KMS-11 (cell line): ENCODE measurements around the gene THSD7A.

Experiments
- H2AFZ ChIP-seq: fragments of 200-600 bp; sonication (generic); 2 replicates; pipeline ENCODE4 v1.6.1; 2016; ENCODE audit warnings: antibody characterized with exemption, mixed run types, low read depth
- H3K27ac ChIP-seq: fragments of 200-600 bp; sonication (generic); 2 replicates; pipeline ENCODE4 v1.6.1; 2016; ENCODE audit warnings: mild to moderate bottlenecking, mixed run types
- H3K27me3 ChIP-seq: fragments of 200-600 bp; sonication (generic); 2 replicates; pipeline ENCODE4 v1.6.1; 2017; ENCODE audit warnings: mild to moderate bottlenecking, low read depth, mixed run types, moderate library complexity; ENCODE audit not compliant: insufficient read depth
- H3K36me3 ChIP-seq: fragments of 200-600 bp; sonication (generic); 2 replicates; pipeline ENCODE4 v1.6.1; 2017; ENCODE audit warnings: mild to moderate bottlenecking, mixed run types; ENCODE audit not compliant: insufficient read depth
- H3K4me1 ChIP-seq: fragments of 200-600 bp; sonication (generic); 2 replicates; pipeline ENCODE4 v1.6.1; 2016; ENCODE audit warnings: mild to moderate bottlenecking, low read depth, mixed run types; ENCODE audit not compliant: poor library complexity, severe bottlenecking
- H3K4me2 ChIP-seq: fragments of 200-600 bp; sonication (generic); 2 replicates; pipeline ENCODE4 v1.7.0; 2016; ENCODE audit warnings: mild to moderate bottlenecking, mixed run types
- H3K4me3 ChIP-seq: fragments of 200-600 bp; sonication (generic); IDR thresholded peaks from 2 replicates; pipeline ENCODE4 v1.6.1; 2017; ENCODE audit warnings: low read depth, low read length, mixed read lengths; ENCODE audit not compliant: insufficient read depth
- H3K79me2 ChIP-seq: fragments of 200-600 bp; sonication (generic); 2 replicates; pipeline ENCODE4 v1.6.1; 2016; ENCODE audit warnings: low read depth, mixed run types; ENCODE audit not compliant: insufficient read depth
- H3K9ac ChIP-seq: fragments of 200-600 bp; sonication (generic); 2 replicates; pipeline ENCODE4 v1.6.1; 2016; ENCODE audit warnings: mild to moderate bottlenecking, mixed run types
- H4K20me1 ChIP-seq: fragments of 200-600 bp; sonication (generic); 2 replicates; pipeline ENCODE4 v1.6.1; 2016; ENCODE audit warnings: mild to moderate bottlenecking, mixed run types; ENCODE audit not compliant: insufficient read depth
- TF ChIP-seq, protein P1 (sequence below): fragments of 200-600 bp; sonication (generic); conservative IDR thresholded peaks from 2 replicates; pipeline ENCODE4 v1.6.1; 2017; ENCODE audit warnings: low read depth, mild to moderate bottlenecking, antibody characterized with exemption, low read length, moderate library complexity, mixed read lengths

The THSD7A gene

DNA sequence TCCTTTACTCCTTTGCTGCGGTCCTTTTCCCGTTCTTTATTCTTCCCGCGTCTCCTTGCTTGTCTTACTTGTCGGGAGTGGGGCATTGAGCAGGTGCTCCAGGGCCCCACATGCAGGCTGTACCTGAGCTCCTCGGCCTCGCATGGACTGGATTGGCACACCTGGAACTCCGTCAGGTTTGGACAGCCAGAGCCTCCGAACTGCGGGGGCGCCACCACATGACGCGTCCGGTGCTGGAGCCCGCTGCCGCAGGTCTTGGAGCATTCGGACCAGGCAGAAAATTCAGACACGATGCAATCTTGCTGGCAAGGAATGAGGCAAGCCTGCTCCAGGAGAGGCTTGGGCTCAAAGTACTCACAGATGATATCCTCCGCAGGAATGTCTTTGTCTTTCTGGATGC is 195.7 kb downstream of the THSD7A start:
- TF ChIP-seq, protein P1, sequence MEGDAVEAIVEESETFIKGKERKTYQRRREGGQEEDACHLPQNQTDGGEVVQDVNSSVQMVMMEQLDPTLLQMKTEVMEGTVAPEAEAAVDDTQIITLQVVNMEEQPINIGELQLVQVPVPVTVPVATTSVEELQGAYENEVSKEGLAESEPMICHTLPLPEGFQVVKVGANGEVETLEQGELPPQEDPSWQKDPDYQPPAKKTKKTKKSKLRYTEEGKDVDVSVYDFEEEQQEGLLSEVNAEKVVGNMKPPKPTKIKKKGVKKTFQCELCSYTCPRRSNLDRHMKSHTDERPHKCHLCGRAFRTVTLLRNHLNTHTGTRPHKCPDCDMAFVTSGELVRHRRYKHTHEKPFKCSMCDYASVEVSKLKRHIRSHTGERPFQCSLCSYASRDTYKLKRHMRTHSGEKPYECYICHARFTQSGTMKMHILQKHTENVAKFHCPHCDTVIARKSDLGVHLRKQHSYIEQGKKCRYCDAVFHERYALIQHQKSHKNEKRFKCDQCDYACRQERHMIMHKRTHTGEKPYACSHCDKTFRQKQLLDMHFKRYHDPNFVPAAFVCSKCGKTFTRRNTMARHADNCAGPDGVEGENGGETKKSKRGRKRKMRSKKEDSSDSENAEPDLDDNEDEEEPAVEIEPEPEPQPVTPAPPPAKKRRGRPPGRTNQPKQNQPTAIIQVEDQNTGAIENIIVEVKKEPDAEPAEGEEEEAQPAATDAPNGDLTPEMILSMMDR: no peak
- H2AFZ ChIP-seq: no peak overlapping the region

DNA sequence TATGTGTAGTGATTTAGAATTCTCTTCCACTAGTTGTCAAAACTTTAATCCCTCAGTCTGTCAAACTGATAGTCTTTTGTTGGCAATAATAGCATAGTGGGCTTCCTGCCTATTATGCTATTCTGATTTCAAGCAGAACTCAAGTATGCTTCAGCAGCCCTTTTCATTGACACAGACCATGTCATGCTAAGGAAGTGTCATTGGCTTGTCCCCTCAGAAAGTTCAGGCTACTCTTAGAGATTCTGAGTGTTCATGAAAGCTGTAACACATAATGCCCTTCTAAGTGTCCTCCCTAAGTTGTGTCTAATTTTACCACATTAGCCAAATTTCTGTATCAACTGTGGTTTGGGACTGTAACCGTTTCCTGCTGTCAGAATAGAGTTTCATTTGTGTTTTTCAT is 198.7 kb downstream of the THSD7A start:
- Histone ChIP-seq H2AFZ (no peak overlapping the region), H3K4me2 (no peak overlapping the region)

More for the DNA sequence above, 195.7 kb downstream of the THSD7A start:
- Histone ChIP-seq H3K9ac (no peak overlapping the region), H3K27ac (no peak overlapping the region), H3K36me3 (no peaks in the 10 kb centered on the region), H3K4me2 (no peak overlapping the region), H3K79me2 (no peaks in the 10 kb centered on the region), H3K27me3 (no peaks in the 10 kb centered on the region), H4K20me1 (no peaks in the 10 kb centered on the region), H3K4me3 (no peak overlapping the region), H3K4me1 (no peaks in the 10 kb centered on the region)

GRCh38 chr7:11630355-11630754 is 201.6 kb downstream of the THSD7A start:
- no peak overlapping the region for H3K9ac ChIP-seq
- H3K27ac ChIP-seq: no peak overlapping the region
- no peaks in the 10 kb centered on the region for H3K79me2 ChIP-seq

More for the DNA sequence above, 198.7 kb downstream of the THSD7A start:
- Histone ChIP-seq H3K9ac (no peak overlapping the region), H3K36me3 (no peaks in the 10 kb centered on the region), H3K4me1 (no peaks in the 10 kb centered on the region), H3K79me2 (no peaks in the 10 kb centered on the region), H3K27ac (no peak overlapping the region), H3K27me3 (no peaks in the 10 kb centered on the region), H3K4me3 (no peak overlapping the region), H4K20me1 (no peaks in the 10 kb centered on the region)
- TF ChIP-seq, protein P1: no peak

DNA sequence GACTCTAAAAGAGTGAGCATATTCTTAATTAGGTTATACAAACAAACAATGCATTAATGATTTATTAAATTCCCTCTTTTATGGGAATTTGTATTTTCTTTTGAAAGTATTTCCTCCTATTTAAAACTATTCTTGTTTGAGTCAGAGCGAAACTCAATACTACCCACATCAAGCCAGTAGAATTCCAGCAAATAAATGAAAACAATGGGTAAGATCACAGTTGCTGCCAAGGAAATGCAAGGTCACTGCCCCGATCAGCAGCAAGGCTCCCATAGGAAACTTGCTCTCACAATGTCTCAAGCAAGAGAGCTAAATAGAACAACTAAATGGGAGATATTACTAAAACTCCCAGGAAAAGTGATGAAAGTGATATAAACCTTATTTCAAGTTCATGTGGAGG is 206.3 kb downstream of the THSD7A start:
- Histone ChIP-seq H3K4me3 (no peak overlapping the region), H3K79me2 (no peaks in the 10 kb centered on the region), H3K9ac (no peak overlapping the region), H3K27me3 (no peaks in the 10 kb centered on the region), H3K4me2 (no peak overlapping the region), H4K20me1 (no peaks in the 10 kb centered on the region), H3K36me3 (no peaks in the 10 kb centered on the region), H3K4me1 (no peaks in the 10 kb centered on the region), H2AFZ (no peak overlapping the region), H3K27ac (no peak overlapping the region)
- TF ChIP-seq, protein P1: no peak

More at GRCh38 chr7:11630355-11630754, 201.6 kb downstream of the THSD7A start:
- TF ChIP-seq, protein P1: no peak
- Histone ChIP-seq H3K4me3 (no peak overlapping the region), H3K36me3 (no peaks in the 10 kb centered on the region), H3K4me1 (no peaks in the 10 kb centered on the region), H3K27me3 (no peaks in the 10 kb centered on the region), H3K4me2 (no peak overlapping the region), H2AFZ (no peak overlapping the region), H4K20me1 (no peaks in the 10 kb centered on the region)
